ENCODE results near the gene GPR142.

GPR142 gene

GRCh38 chr17:74373838-74374606 is 6.7 kb downstream of the GPR142 start:
- no peaks in the 10 kb centered on the region for H3K27me3 ChIP-seq (ENCODE audit: control insufficient read depth, insufficient read depth, low read length)
- H3K4me1 ChIP-seq (ENCODE audit: control insufficient read depth, insufficient read depth, low read length) = no peaks in the 10 kb centered on the region
- no peak overlapping the region for H3K4me2 ChIP-seq (ENCODE audit: low read length)
- no peak overlapping the region for H3K4me3 ChIP-seq (ENCODE audit: low read length)
- no peaks in the 10 kb centered on the region for H3K9me3 ChIP-seq (replicated peaks; ENCODE audit: low read length)
- H3K36me3 ChIP-seq (ENCODE audit: insufficient read depth, low read length) = no peaks in the 10 kb centered on the region
- H3K9ac ChIP-seq (ENCODE audit: low read depth, low read length) = no peak overlapping the region

- H3K36me3 ChIP-seq (ENCODE audit: insufficient read depth, low read length) = no peaks in the 10 kb centered on the region
- H3K9ac ChIP-seq (ENCODE audit: low read depth, low read length) = no peak overlapping the region
- no peaks in the 10 kb centered on the region for H3K27me3 ChIP-seq (ENCODE audit: control insufficient read depth, insufficient read depth, low read length)
- H3K4me2 ChIP-seq (ENCODE audit: low read length) = no peak overlapping the region
- no peak overlapping the region for H3K4me3 ChIP-seq (ENCODE audit: low read length)
- H3K9me3 ChIP-seq (replicated peaks; ENCODE audit: low read length) = no peaks in the 10 kb centered on the region
- no peaks in the 10 kb centered on the region for H3K4me1 ChIP-seq (ENCODE audit: control insufficient read depth, insufficient read depth, low read length)
These were observed 7.6 kb downstream of the GPR142 start for GRCh38 chr17:74374858-74375257.

DNA sequence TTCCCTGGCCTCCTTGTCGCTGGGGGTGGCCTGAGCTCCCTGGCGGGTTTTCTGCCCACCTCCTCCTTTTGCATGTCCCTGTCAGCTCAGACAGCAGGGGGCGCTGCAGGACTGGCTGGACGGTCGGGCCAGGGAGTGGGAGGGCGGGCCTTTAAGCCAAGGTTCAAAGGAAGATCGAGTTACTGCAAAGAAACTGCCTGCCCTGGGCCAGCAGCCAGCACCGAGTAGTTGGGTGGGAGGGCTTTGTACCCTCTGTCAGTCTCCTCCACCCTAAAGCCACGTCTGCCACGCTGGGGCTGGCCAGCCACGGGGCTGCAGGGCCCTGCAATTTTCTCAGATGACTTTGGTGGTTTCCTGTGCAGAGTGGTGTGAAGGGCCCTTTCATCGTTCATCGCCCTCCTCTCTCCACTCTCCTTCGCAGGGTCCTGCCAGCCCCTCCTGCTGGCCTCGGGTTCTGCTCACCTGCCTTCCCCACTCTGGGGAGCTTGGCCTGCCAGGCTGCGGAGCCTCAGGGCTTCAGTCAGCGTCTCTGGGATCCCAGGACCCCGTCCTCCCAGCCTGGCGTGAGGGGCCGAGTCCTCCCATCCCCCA is 12.3 kb downstream of the GPR142 start:
- Histone ChIP-seq H3K4me2 (ENCODE audit: low read length) (peak overlapping the region; percentile 41), H3K4me3 (ENCODE audit: low read length) (no peak overlapping the region), H3K36me3 (ENCODE audit: insufficient read depth, low read length) (no peaks in the 10 kb centered on the region), H3K9ac (ENCODE audit: low read depth, low read length) (no peak overlapping the region), H3K9me3 (replicated peaks; ENCODE audit: low read length) (no peaks in the 10 kb centered on the region), H3K27me3 (ENCODE audit: control insufficient read depth, insufficient read depth, low read length) (no peaks in the 10 kb centered on the region), H3K4me1 (ENCODE audit: control insufficient read depth, insufficient read depth, low read length) (no peaks in the 10 kb centered on the region)

DNA sequence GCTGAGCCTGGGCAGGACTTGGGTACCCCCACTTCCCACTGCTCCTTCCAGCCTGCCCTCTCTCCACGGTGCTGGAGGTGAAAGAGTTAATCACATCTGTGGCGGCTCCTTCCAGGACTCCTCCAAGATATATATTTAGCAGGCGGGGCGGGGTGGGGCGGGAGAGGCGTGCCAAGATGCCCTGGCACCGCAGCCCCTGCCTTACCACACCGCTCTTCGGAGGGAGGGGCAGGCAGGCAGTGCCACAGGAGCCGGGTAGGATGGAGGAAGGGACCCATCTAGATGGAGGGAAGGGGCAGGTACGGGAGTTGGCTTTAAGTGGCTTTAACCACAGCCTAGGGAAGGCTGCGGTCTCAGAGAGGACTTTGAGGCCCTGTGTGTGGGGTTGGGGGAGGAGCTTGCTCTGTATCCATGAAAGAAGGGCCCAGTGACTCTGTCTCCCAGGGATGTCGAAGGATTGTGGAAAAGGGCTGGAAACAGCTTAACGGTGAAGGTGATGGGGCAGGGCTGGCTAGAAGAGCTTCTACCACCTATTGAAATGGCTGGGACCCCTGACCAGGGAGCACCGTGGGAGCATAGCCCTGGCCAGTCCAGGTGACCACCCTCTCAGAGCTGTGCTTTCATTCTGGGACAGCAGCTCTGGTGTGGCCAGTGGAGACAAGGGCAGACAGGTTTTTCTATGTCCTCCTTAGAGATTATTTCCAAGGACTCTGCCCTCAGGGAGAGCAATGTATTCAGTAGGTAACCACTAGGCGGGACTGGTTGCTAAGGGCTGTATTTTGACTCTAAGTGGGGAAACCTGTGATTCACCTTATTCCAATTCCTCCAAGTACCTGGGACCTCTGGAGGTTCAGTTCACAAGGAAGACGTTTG is 13.0 kb downstream of the GPR142 start:
- H3K9ac ChIP-seq (ENCODE audit: low read depth, low read length) = no peak overlapping the region
- H3K4me1 ChIP-seq (ENCODE audit: control insufficient read depth, insufficient read depth, low read length) = no peaks in the 10 kb centered on the region
- H3K4me3 ChIP-seq (ENCODE audit: low read length) = no peak overlapping the region
- no peak overlapping the region for H3K4me2 ChIP-seq (ENCODE audit: low read length)
- no peaks in the 10 kb centered on the region for H3K27me3 ChIP-seq (ENCODE audit: control insufficient read depth, insufficient read depth, low read length)
- no peaks in the 10 kb centered on the region for H3K36me3 ChIP-seq (ENCODE audit: insufficient read depth, low read length)
- H3K9me3 ChIP-seq (replicated peaks; ENCODE audit: low read length) = no peaks in the 10 kb centered on the region

DNA sequence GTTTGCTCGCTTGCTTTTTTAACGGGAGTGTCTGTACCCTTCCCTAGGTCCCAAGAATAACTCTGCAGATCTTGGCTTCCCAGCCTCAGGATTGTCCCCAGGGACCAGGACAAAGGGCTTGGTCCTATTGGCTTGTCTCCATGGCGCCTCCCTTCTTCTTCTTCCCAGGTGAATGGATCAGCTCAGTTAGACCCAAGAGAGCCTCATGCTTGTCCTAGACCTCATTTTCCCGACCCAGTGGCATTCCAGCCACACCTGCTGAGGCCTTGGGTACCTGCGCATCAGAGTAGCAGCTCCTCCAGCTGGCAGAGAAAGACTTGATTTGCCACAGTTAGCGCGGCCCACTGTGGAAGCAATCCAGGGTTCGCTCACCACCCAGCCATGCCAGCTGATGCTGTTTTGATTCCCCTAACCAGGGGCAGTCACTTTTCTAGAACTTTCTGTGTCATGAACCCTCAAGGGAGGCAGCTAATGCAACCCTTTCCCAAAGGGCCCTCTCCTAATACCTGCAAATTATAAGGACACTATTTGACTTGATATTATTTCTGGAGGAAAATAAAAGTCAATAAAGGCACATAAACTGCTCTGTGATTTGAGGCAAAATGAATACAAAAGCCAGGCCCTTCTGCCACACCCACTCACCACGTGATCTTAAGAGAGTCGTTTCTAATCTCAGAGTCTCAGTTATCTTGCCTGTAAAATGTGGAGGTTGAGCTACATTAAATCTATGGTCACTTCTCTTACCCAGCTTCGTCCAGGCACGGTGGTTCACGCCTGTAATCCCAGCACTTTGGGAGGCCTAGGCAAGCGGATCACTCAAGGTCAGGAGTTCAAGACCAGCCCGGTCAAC is 13.9 kb downstream of the GPR142 start:
- Histone ChIP-seq H3K27me3 (ENCODE audit: control insufficient read depth, insufficient read depth, low read length) (no peaks in the 10 kb centered on the region), H3K9me3 (replicated peaks; ENCODE audit: low read length) (no peaks in the 10 kb centered on the region), H3K4me2 (ENCODE audit: low read length) (no peak overlapping the region), H3K9ac (ENCODE audit: low read depth, low read length) (no peak overlapping the region), H3K4me1 (ENCODE audit: control insufficient read depth, insufficient read depth, low read length) (no peaks in the 10 kb centered on the region), H3K4me3 (ENCODE audit: low read length) (no peak overlapping the region), H3K36me3 (ENCODE audit: insufficient read depth, low read length) (no peaks in the 10 kb centered on the region)

GRCh38 chr17:74383141-74383540 is 15.8 kb downstream of the GPR142 start:
- H3K4me2 ChIP-seq (ENCODE audit: low read length) = no peak overlapping the region
- H3K36me3 ChIP-seq (ENCODE audit: insufficient read depth, low read length) = no peaks in the 10 kb centered on the region
- H3K9ac ChIP-seq (ENCODE audit: low read depth, low read length) = no peak overlapping the region

DNA sequence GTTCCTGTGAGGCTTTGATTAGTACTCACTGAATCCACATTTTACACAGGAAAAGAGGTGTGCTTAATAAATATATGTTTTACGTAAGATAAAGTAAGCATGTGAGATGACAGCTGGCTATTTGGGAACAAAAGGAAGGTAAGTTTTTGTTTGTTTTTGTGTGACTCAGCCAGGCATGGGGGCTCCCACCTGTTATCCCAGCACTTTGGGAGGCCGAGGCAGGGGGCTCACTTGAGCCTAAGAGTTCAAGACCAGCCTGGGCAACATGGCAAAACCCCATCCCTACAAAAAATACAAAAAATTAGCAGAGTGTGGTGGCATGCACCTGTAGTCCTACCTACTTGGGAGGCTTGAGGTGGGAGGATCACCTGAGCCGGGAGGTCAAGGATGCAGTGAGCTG is 17.9 kb downstream of the GPR142 start:
- Histone ChIP-seq H3K4me1 (ENCODE audit: control insufficient read depth, insufficient read depth, low read length) (no peaks in the 10 kb centered on the region), H3K4me2 (ENCODE audit: low read length) (no peak overlapping the region)

More at GRCh38 chr17:74383141-74383540, 15.8 kb downstream of the GPR142 start:
- H3K27me3 ChIP-seq (ENCODE audit: control insufficient read depth, insufficient read depth, low read length) = no peaks in the 10 kb centered on the region
- no peaks in the 10 kb centered on the region for H3K9me3 ChIP-seq (replicated peaks; ENCODE audit: low read length)
- H3K4me1 ChIP-seq (ENCODE audit: control insufficient read depth, insufficient read depth, low read length) = no peaks in the 10 kb centered on the region
- no peak overlapping the region for H3K4me3 ChIP-seq (ENCODE audit: low read length)

DNA sequence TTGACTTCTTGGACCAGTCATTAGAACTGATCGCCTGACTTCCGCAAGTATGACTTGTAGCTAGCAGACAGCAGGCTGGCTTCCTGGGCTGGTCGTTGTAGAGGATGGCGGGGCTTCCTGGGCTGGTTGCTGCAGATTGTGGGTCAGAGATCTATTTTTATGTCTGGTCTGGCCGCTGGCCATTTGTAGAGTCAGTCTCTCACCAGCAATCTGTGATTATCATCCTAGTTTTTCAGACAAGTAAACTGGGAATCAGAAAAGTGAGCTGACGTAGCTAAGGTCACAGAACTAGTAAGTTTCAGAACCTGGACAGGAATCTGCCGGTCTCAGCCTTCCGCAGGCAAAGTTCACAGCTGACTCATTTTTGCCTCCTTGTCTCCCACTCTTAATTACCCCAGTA is 19.1 kb downstream of the GPR142 start:
- Histone ChIP-seq H3K9me3 (replicated peaks; ENCODE audit: low read length) (no peaks in the 10 kb centered on the region), H3K4me1 (ENCODE audit: control insufficient read depth, insufficient read depth, low read length) (no peaks in the 10 kb centered on the region), H3K9ac (ENCODE audit: low read depth, low read length) (no peak overlapping the region), H3K27me3 (ENCODE audit: control insufficient read depth, insufficient read depth, low read length) (no peaks in the 10 kb centered on the region), H3K4me3 (ENCODE audit: low read length) (no peak overlapping the region), H3K36me3 (ENCODE audit: insufficient read depth, low read length) (no peaks in the 10 kb centered on the region), H3K4me2 (ENCODE audit: low read length) (no peak overlapping the region)

More for the DNA sequence above, 17.9 kb downstream of the GPR142 start:
- Histone ChIP-seq H3K9me3 (replicated peaks; ENCODE audit: low read length) (no peaks in the 10 kb centered on the region), H3K36me3 (ENCODE audit: insufficient read depth, low read length) (no peaks in the 10 kb centered on the region), H3K9ac (ENCODE audit: low read depth, low read length) (no peak overlapping the region), H3K27me3 (ENCODE audit: control insufficient read depth, insufficient read depth, low read length) (no peaks in the 10 kb centered on the region), H3K4me3 (ENCODE audit: low read length) (no peak overlapping the region)

GRCh38 chr17:74387365-74388218 is 20.3 kb downstream of the GPR142 start:
- Histone ChIP-seq H3K4me1 (ENCODE audit: control insufficient read depth, insufficient read depth, low read length) (no peaks in the 10 kb centered on the region), H3K4me2 (ENCODE audit: low read length) (no peak overlapping the region), H3K4me3 (ENCODE audit: low read length) (no peak overlapping the region), H3K36me3 (ENCODE audit: insufficient read depth, low read length) (no peaks in the 10 kb centered on the region), H3K27me3 (ENCODE audit: control insufficient read depth, insufficient read depth, low read length) (no peaks in the 10 kb centered on the region), H3K9ac (ENCODE audit: low read depth, low read length) (no peak overlapping the region), H3K9me3 (replicated peaks; ENCODE audit: low read length) (no peaks in the 10 kb centered on the region)

- Histone ChIP-seq H3K9ac (ENCODE audit: low read depth, low read length) (no peak overlapping the region), H3K4me3 (ENCODE audit: low read length) (no peak overlapping the region), H3K4me1 (ENCODE audit: control insufficient read depth, insufficient read depth, low read length) (no peaks in the 10 kb centered on the region), H3K9me3 (replicated peaks; ENCODE audit: low read length) (no peaks in the 10 kb centered on the region), H3K36me3 (ENCODE audit: insufficient read depth, low read length) (no peaks in the 10 kb centered on the region), H3K4me2 (ENCODE audit: low read length) (no peak overlapping the region), H3K27me3 (ENCODE audit: control insufficient read depth, insufficient read depth, low read length) (no peaks in the 10 kb centered on the region)
These were observed 21.9 kb downstream of the GPR142 start for GRCh38 chr17:74389084-74389753.
